OCI-LY7 (cell line): ENCODE measurements around the gene CCAR1.

Experiments
- CTCF ChIP-seq: fragments of 200-600 bp; sonication (generic); conservative IDR thresholded peaks from 2 replicates; pipeline ENCODE4 v1.5.1; 2014; ENCODE audit warnings: mild to moderate bottlenecking, antibody characterized with exemption, low read length, moderate library complexity, mixed read lengths
- EZH2phosphoT487 ChIP-seq: fragments of 200-600 bp; sonication (generic); IDR thresholded peaks from 2 replicates; pipeline ENCODE4 v1.6.1; 2018; ENCODE audit warnings: low read depth, borderline replicate concordance, mild to moderate bottlenecking, mixed run types, antibody characterized with exemption, low read length, moderate library complexity, mixed read lengths

GRCh38 chr10:68742397-68742796, 21.4 kb downstream of the CCAR1 start:
- TF ChIP-seq CTCF: no peak
- TF ChIP-seq EZH2phosphoT487: no peak
